Smooth muscle cell (in vitro differentiated cells): ENCODE results near the gene PIGV. TPM values are rescaled to one million over a fixed set of nuclear protein-coding genes. Genes with fewer than 3 reads are reported as not detected.
"Not testable (repeated sequence)": the region's sequence is repeated elsewhere in the genome, so short reads cannot be mapped to it uniquely, and the experiment has no call there.

ENCODE experiments used
- DNase-seq: peaks from one replicate; lab custom pipeline; 2025; ENCODE audit not compliant: unreplicated experiment; lab: John Stamatoyannopoulos, UW
- H2AFZ ChIP-seq: fragments of 200-600 bp; sonication (generic); 2 replicates; pipeline ENCODE4 v1.6.0; 2016; ENCODE audit warnings: antibody characterized with exemption, low read depth, mild to moderate bottlenecking
- H3F3A ChIP-seq: fragments of 200-600 bp; sonication (generic); 2 replicates; pipeline ENCODE4 v1.6.0; 2017; ENCODE audit warnings: antibody characterized with exemption, low read depth
- H3K27ac ChIP-seq: fragments of 200-600 bp; sonication (generic); 2 replicates; pipeline ENCODE4 v1.5.1; 2016; ENCODE audit warnings: low read depth, mild to moderate bottlenecking
- H3K27me3 ChIP-seq: fragments of 200-600 bp; sonication (generic); 2 replicates; pipeline ENCODE4 v1.6.1; 2016; ENCODE audit warnings: low read depth, mild to moderate bottlenecking
- H3K36me3 ChIP-seq: fragments of 200-600 bp; sonication (generic); 2 replicates; pipeline ENCODE4 v1.5.1; 2016; ENCODE audit warnings: low read depth
- H3K4me1 ChIP-seq: fragments of 200-600 bp; sonication (generic); 2 replicates; pipeline ENCODE4 v1.5.1; 2016; ENCODE audit warnings: low read depth
- H3K4me2 ChIP-seq: fragments of 200-600 bp; sonication (generic); 2 replicates; pipeline ENCODE4 v1.6.0; 2016; ENCODE audit warnings: mild to moderate bottlenecking
- H3K4me3 ChIP-seq: fragments of 200-600 bp; sonication (generic); 2 replicates; pipeline ENCODE4 v1.5.1; 2016; ENCODE audit warnings: mild to moderate bottlenecking
- H3K79me2 ChIP-seq: fragments of 200-600 bp; sonication (generic); 2 replicates; pipeline ENCODE4 v1.6.0; 2016; ENCODE audit warnings: low read depth, mild to moderate bottlenecking
- H3K9ac ChIP-seq: fragments of 200-600 bp; sonication (generic); 2 replicates; pipeline ENCODE4 v1.6.0; 2016; ENCODE audit warnings: low read depth
- H3K9me3 ChIP-seq: fragments of 200-600 bp; sonication (generic); replicated peaks from 2 replicates; pipeline ENCODE4 v1.5.1; 2016; ENCODE audit warnings: low read depth
- H4K20me1 ChIP-seq: fragments of 200-600 bp; sonication (generic); 2 replicates; pipeline ENCODE4 v1.6.0; 2016; ENCODE audit warnings: low read depth
- WGBS: methylation state at CpG from one replicate; pipeline ENCODE4 v1.1.7; 2016; ENCODE audit warnings: low lambda C conversion rate; 5-methylcytosine and 5-hydroxymethylcytosine counted together
- polyA plus RNA-seq: library from polyadenylated mRNA; unstranded; fragments of >200 nt; fragmentation: Nextera tagmentation; extraction: Ambion mirVana; gene quantifications from 2 replicates; pipeline ENCODE4 v1.2.1, GENCODE V29; 2016
- total RNA-seq: library from RNA; depleted of rRNA; stranded (reverse); fragments of >200 nt; gene quantifications from 2 replicates; pipeline ENCODE4 v1.2.3, GENCODE V29; 2014
- TF ChIP-seq, protein P1 (sequence below): fragments of 200-600 bp; sonication (generic); IDR thresholded peaks from 2 replicates; pipeline ENCODE4 v1.5.1; 2017; ENCODE audit warnings: borderline replicate concordance, mild to moderate bottlenecking, antibody characterized with exemption; ENCODE audit not compliant: insufficient read depth, poor library complexity, severe bottlenecking

Gene PIGV
- total and polyA plus RNA-seq, 2 experiments from 2014 or later = 8.7 to 9.9 TPM

- 66% methylated on average over 3 of the region's 3 CpGs for WGBS
- H4K20me1 ChIP-seq = peaks cover 51% of the 10 kb centered on the region
- peaks cover 37% of the 10 kb centered on the region for H3K79me2 ChIP-seq
- no peak overlapping the region for H3K9ac ChIP-seq
- no peak overlapping the region for H3K4me2 ChIP-seq
- TF ChIP-seq, protein P1, sequence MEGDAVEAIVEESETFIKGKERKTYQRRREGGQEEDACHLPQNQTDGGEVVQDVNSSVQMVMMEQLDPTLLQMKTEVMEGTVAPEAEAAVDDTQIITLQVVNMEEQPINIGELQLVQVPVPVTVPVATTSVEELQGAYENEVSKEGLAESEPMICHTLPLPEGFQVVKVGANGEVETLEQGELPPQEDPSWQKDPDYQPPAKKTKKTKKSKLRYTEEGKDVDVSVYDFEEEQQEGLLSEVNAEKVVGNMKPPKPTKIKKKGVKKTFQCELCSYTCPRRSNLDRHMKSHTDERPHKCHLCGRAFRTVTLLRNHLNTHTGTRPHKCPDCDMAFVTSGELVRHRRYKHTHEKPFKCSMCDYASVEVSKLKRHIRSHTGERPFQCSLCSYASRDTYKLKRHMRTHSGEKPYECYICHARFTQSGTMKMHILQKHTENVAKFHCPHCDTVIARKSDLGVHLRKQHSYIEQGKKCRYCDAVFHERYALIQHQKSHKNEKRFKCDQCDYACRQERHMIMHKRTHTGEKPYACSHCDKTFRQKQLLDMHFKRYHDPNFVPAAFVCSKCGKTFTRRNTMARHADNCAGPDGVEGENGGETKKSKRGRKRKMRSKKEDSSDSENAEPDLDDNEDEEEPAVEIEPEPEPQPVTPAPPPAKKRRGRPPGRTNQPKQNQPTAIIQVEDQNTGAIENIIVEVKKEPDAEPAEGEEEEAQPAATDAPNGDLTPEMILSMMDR = no peak
- H3K27me3 ChIP-seq = no peaks in the 10 kb centered on the region
- no peak overlapping the region for H2AFZ ChIP-seq
- no peaks in the 10 kb centered on the region for H3F3A ChIP-seq
- H3K27ac ChIP-seq = no peak overlapping the region
- no peak for DNase-seq
- no peaks in the 10 kb centered on the region for H3K9me3 ChIP-seq
- peaks cover 16% of the 10 kb centered on the region for H3K4me1 ChIP-seq
- no peak overlapping the region for H3K4me3 ChIP-seq
- H3K36me3 ChIP-seq = no peaks in the 10 kb centered on the region
These were observed 43.9 kb downstream of the PIGV start for GRCh38 chr1:26831546-26832248.

- Histone ChIP-seq H3K4me2 (no peak overlapping the region), H3K9ac (no peak overlapping the region), H3K27ac (no peak overlapping the region), H3K36me3 (no peaks in the 10 kb centered on the region), H3K27me3 (no peaks in the 10 kb centered on the region), H3K4me3 (no peak overlapping the region), H2AFZ (no peak overlapping the region), H4K20me1 (peaks cover 50% of the 10 kb centered on the region), H3K9me3 (no peaks in the 10 kb centered on the region), H3K79me2 (peaks cover 32% of the 10 kb centered on the region), H3F3A (no peaks in the 10 kb centered on the region), H3K4me1 (peaks cover 14% of the 10 kb centered on the region)
- TF ChIP-seq, protein P1 = no peak
- WGBS = 96% methylated on average over 16 of the region's 16 CpGs
- DNase-seq = no peak
These were observed 44.7 kb downstream of the PIGV start for GRCh38 chr1:26832249-26832960.

GRCh38 chr1:26833432-26834405 is 46.0 kb downstream of the PIGV start:
- Histone ChIP-seq H3K9ac (no peak overlapping the region), H3K27me3 (no peaks in the 10 kb centered on the region), H2AFZ (no peak overlapping the region), H3K4me1 (peaks cover 2% of the 10 kb centered on the region), H3K79me2 (peaks cover 21% of the 10 kb centered on the region), H3K9me3 (no peaks in the 10 kb centered on the region), H3K4me2 (no peak overlapping the region), H3K36me3 (no peaks in the 10 kb centered on the region), H3K27ac (no peak overlapping the region), H3F3A (no peaks in the 10 kb centered on the region), H3K4me3 (no peak overlapping the region), H4K20me1 (peaks cover 44% of the 10 kb centered on the region)
- 91% methylated on average over 23 of the region's 23 CpGs for WGBS
- DNase-seq = no peak
- TF ChIP-seq, protein P1 = no peak

DNA sequence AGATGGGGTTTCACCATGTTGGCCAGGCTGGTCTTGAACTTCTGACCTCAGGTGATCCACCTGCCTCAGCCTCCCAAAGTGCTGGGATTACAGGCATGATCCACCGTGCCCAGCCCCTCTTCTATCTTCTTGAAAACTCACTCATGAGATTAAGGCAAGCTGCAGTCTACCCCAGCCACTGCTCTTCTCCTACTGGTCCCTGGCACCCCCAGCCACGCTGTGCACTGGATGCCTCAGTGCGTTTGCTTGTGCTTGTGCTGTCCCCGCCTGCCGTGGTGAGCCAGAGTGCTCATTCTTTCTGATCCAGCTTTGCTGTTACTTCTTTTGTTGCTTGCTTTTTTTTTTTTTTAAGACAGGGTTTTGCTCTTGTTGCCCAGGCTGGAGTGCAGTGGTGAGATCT is 49.9 kb downstream of the PIGV start:
- not testable (repeated sequence) for H3K4me3 ChIP-seq, H3K27ac ChIP-seq, H3K36me3 ChIP-seq, H3K9me3 ChIP-seq, H3F3A ChIP-seq, H3K79me2 ChIP-seq, H3K4me2 ChIP-seq, H3K9ac ChIP-seq, H2AFZ ChIP-seq, H3K27me3 ChIP-seq, H4K20me1 ChIP-seq, H3K4me1 ChIP-seq, DNase-seq
- 87% methylated on average over 5 of the region's 5 CpGs for WGBS
